GM21529 (cell line): Measurements from ENCODE around the gene SDK2.
A peak's percentile ranks its signal among the peaks of the same experiment; 100 is the strongest.

Experiments used
- ATAC-seq: cut with Tn5 transposase; IDR thresholded peaks from one replicate; pipeline ENCODE4 v1.9.1; 2021; ENCODE audit not compliant: unreplicated experiment

The SDK2 gene

DNA sequence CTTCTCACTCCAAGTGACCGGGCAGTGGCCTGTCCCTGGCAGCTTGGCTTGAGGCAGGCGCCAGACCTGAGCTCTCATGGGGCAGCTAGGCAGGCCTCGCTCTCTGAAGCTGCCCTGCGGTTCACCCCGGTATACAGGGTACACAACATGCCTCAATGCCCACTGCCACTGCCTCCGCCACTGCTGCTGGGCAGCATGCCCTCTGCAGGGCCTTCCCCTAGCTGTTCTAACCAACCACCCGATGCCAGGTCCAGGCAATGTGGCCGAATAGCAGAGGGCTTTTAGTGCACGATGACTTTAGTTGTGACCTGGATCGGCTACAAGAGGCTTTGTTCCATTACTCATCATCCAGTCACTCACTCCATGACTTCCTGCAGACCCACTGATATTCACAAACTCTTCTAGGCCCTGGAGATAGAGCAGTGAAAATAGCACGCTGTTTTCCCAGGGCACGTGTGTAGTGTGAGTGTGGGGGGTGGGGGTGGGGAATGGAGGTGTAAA lies 352.2 kb downstream of the SDK2 start:
- no peak for ATAC-seq

DNA sequence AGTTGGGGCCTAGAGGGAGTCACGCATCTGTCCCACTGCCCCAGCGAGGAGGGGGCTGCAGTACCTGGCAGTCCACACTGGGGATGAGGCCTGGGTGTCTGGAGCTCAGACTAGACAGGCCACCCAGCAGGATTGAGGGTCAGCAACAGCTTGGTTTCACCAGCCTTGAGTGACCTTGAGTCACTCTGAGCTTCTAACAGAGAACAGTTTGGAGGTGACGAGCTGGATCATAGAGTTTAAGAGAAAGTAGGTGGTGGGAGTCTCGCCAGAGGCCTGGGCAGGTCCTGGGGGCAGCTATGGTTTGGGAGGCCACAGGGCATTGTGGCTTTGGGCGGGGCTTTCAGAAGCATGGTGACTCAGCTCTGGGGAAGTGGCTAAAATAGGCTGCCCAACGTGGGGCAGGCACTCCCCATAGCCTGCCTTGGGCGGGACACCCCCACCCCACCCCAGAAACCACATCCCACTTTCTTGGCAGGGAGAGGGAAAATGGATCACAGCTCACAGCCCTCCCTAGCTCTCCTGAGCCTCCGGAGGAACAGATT lies 352.9 kb downstream of the SDK2 start:
- peak; percentile 83 for ATAC-seq

DNA sequence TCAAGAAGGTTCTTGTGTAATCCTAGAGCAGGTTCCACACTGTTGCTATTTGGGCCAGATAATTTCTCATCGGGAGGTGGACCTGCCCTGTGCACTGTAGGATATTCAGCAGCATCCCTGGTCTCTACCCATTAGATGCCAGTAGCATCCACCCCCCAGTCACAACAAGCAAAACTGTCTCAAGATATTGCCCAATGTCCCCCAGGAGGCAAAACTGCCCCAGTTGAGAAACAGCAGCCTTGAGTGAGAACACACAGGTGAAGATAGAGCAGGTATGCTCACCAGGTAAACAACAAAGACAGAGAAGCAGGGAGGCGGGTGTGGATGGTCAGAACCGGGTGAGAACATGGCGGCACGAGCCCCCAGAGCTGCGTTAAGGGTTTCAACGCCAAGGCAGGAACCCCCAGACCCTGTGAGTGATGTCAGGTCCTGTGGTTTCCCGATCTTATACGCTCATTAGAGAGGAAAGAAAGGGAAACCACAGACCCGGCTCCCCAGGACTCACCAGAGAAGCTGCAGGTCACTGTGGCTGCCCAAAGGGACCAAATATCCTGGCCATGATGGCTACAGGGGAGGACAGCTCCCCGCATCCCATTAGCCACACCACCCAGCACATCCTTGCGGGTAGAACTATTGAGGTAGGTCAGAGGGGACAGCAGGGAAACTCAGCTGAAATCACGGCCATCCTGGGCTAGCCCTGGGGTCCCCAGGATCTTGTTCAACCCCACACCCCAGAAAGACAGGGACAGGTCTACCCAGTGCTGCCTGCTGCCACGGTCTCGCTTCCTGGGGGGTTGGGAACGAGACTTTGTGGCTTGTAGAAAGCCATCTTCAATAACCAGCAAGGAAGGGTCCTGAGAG lies 353.6 kb downstream of the SDK2 start:
- ATAC-seq = peak; percentile 58

DNA sequence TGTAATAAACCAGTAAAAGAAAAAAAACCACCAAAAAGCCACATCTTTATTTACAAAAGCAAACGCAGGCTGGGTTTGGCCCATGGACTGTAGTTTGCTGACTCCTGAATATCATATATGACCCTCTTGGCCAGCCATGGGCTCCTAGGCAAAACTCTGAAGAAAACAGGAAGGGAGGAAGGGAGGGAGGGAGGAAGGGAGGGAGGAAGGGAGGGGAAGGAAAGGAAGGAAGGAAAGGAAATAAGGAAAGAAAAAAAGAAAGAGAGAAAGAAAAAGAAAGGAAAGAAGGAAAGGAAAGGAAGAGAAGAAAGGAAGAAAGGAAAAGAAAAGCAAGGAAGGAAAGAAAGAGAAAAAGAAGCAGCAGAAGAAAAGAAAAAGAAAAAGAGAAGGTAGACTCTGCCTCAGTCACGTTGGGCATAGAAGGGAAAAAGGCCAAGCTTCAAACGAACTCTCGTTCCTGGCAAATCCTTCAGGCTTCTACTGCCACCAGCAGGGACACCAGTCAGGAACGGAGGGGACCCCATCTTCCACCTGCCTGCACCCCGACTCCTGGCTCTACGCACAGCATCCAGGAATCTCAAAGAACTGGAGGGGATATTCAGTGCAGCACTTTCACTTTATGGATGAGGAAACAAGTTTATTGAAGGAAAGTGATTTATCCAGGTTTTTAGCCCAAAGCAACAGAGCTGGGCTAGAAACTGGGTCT lies 354.5 kb downstream of the SDK2 start:
- ATAC-seq = no peak

DNA sequence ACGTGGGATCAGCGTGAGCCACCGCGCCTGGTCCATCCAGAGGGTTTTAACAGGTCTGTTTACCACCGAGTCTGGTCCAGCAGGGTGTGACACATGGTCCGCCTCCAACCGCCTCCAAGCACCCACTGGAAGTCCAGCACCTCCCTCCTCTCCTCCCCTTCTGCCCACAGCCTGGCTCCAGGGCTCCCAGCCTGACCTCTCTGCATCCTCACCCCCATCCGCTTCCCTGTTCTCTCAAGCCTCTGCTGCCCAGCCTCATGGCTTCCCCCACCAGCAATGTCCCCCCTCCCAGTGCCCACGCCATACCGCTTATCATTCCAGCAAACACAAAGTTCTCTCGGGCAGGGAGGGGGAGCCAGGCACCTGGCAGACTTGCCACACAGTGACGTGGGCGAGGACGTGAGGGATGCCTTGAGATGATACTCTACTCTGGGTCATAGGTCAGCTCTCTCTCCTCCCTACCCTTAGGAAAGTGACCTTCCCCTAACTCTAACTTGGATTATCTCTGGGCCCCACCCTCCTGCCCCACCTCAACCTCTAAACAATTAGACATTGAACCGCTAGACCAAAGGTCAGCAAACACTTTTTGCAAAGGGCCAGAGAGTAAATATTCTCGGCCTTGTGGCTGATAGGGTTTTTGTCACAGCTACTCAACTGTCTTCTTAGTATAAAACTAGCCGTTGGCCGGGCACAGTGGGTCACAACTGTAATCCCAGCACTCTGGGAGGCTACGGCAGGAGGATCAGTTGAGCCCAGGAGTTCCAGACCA lies 355.5 kb downstream of the SDK2 start:
- ATAC-seq = no peak

DNA sequence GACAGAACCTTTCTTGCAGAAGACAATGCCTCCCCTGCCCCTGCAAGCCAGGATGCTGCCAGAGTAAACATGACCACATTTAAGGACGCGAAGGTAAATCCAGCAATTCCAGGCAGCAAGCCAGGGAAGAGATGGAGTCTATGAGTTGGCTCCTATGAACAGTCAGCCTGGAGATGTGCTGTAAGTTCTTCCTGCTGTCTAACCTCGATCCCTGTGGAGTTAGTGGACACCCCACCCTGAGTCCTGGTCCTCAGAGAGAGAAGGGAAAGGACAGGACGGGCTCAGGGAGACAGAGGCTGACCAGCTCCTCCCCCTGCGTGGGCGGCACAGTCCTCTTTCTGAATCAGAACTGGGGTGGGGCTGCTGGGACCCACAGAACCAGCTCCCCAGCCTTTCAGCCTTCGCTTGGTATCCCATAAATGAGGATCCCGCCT lies 357.4 kb downstream of the SDK2 start:
- ATAC-seq = no peak

DNA sequence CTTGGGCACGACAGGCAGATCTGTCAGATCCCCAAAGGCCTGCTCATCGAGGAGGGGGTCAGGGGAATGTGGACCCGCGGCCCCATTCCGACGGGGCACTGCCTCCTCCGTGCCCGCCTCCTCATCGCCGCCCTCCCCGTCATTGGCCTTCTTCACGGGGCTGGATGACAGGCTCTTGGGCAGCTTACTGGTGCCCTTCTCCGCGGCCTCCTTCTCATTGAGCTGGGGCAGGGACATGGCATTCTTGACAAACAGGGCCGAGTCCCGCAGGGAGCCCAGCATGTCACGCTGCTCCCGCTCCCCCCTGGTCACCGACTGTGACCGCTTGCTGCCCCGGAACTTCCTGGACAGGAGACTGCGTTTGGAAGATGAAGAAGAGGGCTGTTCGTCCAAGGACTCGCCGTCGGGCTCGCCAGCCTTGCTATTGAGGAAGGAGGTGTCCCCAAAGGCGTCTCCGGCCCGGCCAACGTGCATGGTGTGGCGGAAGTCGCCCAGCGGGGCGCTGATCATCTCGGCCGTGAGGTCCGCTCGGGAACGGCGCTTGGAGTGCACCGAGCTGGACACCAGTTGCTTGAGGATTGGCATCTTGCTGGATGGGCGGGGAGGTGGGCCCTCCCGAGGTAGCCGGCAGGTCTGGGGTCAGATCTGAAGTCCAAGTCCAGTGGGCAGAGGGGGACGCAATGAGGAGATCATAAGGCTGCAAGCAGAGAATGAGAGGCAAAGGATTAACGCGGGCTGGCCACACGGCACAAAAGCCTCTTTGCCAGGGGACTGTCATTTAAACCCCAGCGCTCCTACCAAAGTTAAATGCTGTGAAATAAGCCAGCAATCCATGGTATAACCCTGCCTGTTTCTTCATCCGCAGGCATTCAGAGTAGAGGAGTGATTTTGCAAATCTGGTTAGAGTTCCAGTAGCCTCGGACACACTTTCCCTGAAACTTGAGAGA lies 358.1 kb downstream of the SDK2 start:
- no peak for ATAC-seq

DNA sequence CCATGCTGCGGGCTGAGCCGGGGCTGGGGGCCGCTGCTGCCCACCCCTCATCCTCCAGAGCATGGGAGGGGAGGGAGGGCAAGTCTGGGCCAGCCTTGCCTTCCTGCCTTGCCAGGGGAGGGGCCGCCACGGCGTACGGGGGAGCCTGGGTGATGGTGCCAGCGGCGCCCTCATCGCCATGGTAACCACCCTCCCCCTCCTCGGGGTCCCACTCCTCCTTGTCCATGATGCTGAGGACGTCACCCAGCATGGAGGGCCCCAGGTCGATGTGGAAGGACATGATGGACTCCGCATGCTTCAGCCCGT lies 358.7 kb downstream of the SDK2 start:
- ATAC-seq = no peak

DNA sequence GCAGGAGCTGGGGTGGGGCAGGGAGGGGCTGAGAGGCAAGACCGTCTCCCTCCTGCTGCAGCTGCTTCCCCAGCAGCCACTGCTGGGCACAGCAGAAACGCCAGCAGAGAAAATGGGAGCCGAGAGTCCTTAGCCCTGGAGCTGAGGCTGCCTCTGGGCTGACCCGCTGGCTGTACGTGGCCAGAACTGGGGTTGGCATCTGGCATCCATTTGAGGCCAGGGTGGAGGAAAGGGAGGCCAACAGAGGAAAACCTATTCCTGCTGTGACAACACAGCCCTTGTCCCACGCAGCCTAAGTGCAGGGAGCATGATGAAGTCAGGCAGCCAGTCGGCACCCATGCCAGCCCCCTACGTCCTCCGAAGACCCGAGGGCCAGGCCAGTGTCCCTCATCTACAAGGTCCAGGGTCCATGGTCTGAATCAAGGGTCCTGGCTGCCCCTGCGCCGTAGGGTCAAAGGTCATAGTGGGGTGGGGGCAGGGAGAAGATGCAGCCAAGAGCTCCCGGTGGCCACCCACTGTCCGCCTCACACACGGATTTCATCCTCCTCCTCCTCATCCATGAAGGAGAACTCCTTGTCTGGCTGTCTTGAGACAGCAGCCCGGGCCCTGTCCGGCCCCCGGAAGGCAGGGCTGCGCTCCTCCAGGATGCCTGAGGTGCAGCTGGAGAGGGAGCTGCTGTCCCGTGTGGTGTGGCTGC lies 359.2 kb downstream of the SDK2 start:
- ATAC-seq = no peak
